Measurements from ENCODE around the gene ELP1.

DNA sequence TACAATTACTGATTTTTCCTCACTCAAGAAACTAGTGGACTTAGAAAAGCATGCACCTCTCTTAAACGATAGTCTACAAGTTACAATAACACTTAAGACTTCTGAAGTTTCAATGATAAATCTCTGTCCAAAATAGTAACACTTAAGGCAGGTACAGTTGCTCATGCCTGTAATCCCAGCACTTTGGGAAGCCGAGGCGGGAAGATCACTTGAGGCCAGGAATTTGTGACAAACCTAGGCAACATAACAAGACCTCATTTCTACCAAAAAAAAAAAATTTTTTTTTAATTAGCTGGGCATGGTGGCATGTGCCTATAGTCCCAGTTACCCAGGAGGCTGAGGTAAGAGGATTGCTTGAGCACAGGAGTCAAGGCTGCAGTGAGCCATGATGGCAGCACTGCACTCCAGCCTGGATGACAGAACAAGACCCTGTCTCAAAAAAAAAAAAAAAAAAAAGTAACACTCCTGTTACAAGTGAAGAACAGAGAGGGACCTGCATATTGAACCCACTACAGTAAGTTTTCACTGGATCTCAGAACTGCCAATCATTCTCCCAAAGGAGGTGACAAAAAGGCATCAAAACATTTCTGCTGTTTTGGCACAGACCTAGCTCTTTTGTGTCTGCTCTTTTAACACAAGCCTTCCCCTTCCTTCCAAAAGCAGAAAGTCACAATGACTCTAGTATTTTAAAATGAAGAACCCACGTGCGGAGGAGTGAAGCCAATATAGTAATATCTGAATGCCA lies 3.8 kb upstream of the ELP1 start:
- TF ChIP-seq EZH2 (IDR thresholded peaks at IDR 0.05; ENCODE audit: insufficient read depth, poor library complexity, severe bottlenecking) (no peak), EZH2phosphoT487 (IDR thresholded peaks at IDR 0.05; ENCODE audit: insufficient read depth, low read depth) (no peak)
